GM10266 (cell line): ENCODE data around the gene PTPN4.
"Not testable (repeated sequence)": the region's sequence is repeated elsewhere in the genome, so short reads cannot be mapped to it uniquely, and the experiment has no call there.

ENCODE experiments used
- DNase-seq: peaks from one replicate; pipeline ENCODE4 v3.0.0; 2012; ENCODE audit errors: extremely low spot score
- CTCF ChIP-seq: IDR thresholded peaks from 2 replicates; pipeline ENCODE4 v1.5.1; 2012; ENCODE audit warnings: mild to moderate bottlenecking, low read depth; ENCODE audit not compliant: control insufficient read depth, insufficient read depth; ENCODE audit errors: missing control alignments

Gene PTPN4

GRCh38 chr2:119788752-119789151 lies 29.0 kb downstream of the PTPN4 start:
- no peak for TF ChIP-seq CTCF
- no peak for DNase-seq

- no peak for TF ChIP-seq CTCF
- no peak for DNase-seq
Measured at GRCh38 chr2:119790466-119790865, 30.7 kb downstream of the PTPN4 start.

- no peak for DNase-seq
- no peak for TF ChIP-seq CTCF
Measured at GRCh38 chr2:119792907-119793312, 33.2 kb downstream of the PTPN4 start.

- no peak for TF ChIP-seq CTCF
Measured at GRCh38 chr2:119794237-119794636, 34.5 kb downstream of the PTPN4 start.

GRCh38 chr2:119795309-119796303 lies 35.9 kb downstream of the PTPN4 start:
- no peak for TF ChIP-seq CTCF
- DNase-seq = no peak

More at GRCh38 chr2:119794237-119794636, 34.5 kb downstream of the PTPN4 start:
- DNase-seq = no peak

- TF ChIP-seq CTCF = no peak
- no peak for DNase-seq
Measured at GRCh38 chr2:119800376-119800902, 40.7 kb downstream of the PTPN4 start.

- no peak for TF ChIP-seq CTCF
- DNase-seq = no peak
Measured at GRCh38 chr2:119801040-119801439, 41.3 kb downstream of the PTPN4 start.

GRCh38 chr2:119801989-119802388 lies 42.3 kb downstream of the PTPN4 start:
- not testable (repeated sequence) for DNase-seq
